PC-3 (cell line): Measurements from ENCODE around the gene INSL3. TPM values are rescaled to one million over a fixed set of nuclear protein-coding genes. Genes with fewer than 3 reads are reported as not detected.

ENCODE experiments used
- ATAC-seq: fragments of 200-7000 bp; cut with Tn5 transposase; 2 replicates; pipeline ENCODE4 v1.9.1; 2020; ENCODE audit warnings: mild to moderate bottlenecking, moderate library complexity
- BruUV-seq: library from RNA; stranded (reverse); fragments of 400-500 nt; replicated peaks from 2 replicates; lab custom pipeline; 2021; lab: Mats Ljungman, UMichigan
- CTCF ChIA-PET: fragments of 300-600 bp; sonication (Branson Sonifier 250); formaldehyde crosslinking; loops from one replicate; lab custom pipeline; 2022; ENCODE audit warnings: antibody characterized with exemption; lab: Charles Lee
- POLR2A ChIA-PET: fragments of 300-600 bp; sonication (Branson Sonifier 250); formaldehyde crosslinking; loops from one replicate; lab custom pipeline; 2022; ENCODE audit warnings: antibody characterized with exemption; ENCODE audit not compliant: unreplicated experiment; lab: Charles Lee
- DNase-seq: peaks from one replicate; pipeline ENCODE4 v3.0.0-alpha.2; 2015
- H2AFZ ChIP-seq: fragments of 300-600 bp; sonication (generic); 2 replicates; pipeline ENCODE4 v1.6.0; 2016; ENCODE audit warnings: antibody characterized with exemption, low read length
- H3F3A ChIP-seq: fragments of 300-600 bp; sonication (generic); one replicate; pipeline ENCODE4 v1.6.0; 2017; ENCODE audit warnings: antibody characterized with exemption, low read length, control low read depth, mild to moderate bottlenecking; ENCODE audit not compliant: unreplicated experiment
- H3K27ac ChIP-seq: fragments of 300-600 bp; sonication (generic); 2 replicates; pipeline ENCODE4 v1.5.1; 2016; ENCODE audit warnings: mild to moderate bottlenecking, low read length
- H3K27me3 ChIP-seq: fragments of 300-600 bp; sonication (generic); 2 replicates; pipeline ENCODE4 v1.6.1; 2016; ENCODE audit warnings: low read length, mixed read lengths
- H3K36me3 ChIP-seq: fragments of 300-600 bp; sonication (generic); 2 replicates; pipeline ENCODE4 v1.6.1; 2016; ENCODE audit warnings: low read depth, mixed run types, low read length, mixed read lengths
- H3K4me1 ChIP-seq: fragments of 300-600 bp; sonication (generic); 2 replicates; pipeline ENCODE4 v1.5.1; 2016; ENCODE audit warnings: low read length; ENCODE audit not compliant: insufficient read depth
- H3K4me2 ChIP-seq: fragments of 300-600 bp; sonication (generic); 2 replicates; pipeline ENCODE4 v1.6.0; 2016; ENCODE audit warnings: low read length
- H3K4me3 ChIP-seq: fragments of 300-600 bp; sonication (generic); 2 replicates; pipeline ENCODE4 v1.5.1; 2016; ENCODE audit warnings: mild to moderate bottlenecking, low read length, mixed read lengths
- H3K79me2 ChIP-seq: fragments of 300-600 bp; sonication (generic); 2 replicates; pipeline ENCODE4 v1.6.1; 2017; ENCODE audit warnings: low read length, mixed read lengths
- H3K9ac ChIP-seq: fragments of 300-600 bp; sonication (generic); 2 replicates; pipeline ENCODE4 v1.6.0; 2016; ENCODE audit warnings: mild to moderate bottlenecking, low read length
- H3K9me2 ChIP-seq: fragments of 300-600 bp; sonication (generic); replicated peaks from 2 replicates; pipeline ENCODE4 v1.6.1; 2016; ENCODE audit warnings: mixed run types, low read length, mixed read lengths
- H3K9me3 ChIP-seq: fragments of 300-600 bp; sonication (generic); 2 replicates; pipeline ENCODE4 v1.6.1; 2016; ENCODE audit warnings: low read length, mixed read lengths
- H4K20me1 ChIP-seq: fragments of 300-600 bp; sonication (generic); 2 replicates; pipeline ENCODE4 v1.6.1; 2016; ENCODE audit warnings: low read length, mixed read lengths
- CTCF ChIP-seq: fragments of 300-600 bp; sonication (generic); conservative IDR thresholded peaks from 2 replicates; pipeline ENCODE4 v1.5.1; 2017; ENCODE audit warnings: antibody characterized with exemption, low read depth, mild to moderate bottlenecking, low read length
- EZH2 ChIP-seq: fragments of 300-600 bp; sonication (generic); IDR thresholded peaks from one replicate; pipeline ENCODE4 v1.6.1; 2017; ENCODE audit warnings: antibody characterized with exemption, mild to moderate bottlenecking, low read length; ENCODE audit not compliant: unreplicated experiment
- EZH2phosphoT487 ChIP-seq: fragments of 300-600 bp; sonication (generic); IDR thresholded peaks from 2 replicates; pipeline ENCODE4 v1.6.1; 2018; ENCODE audit warnings: mild to moderate bottlenecking, antibody characterized with exemption, low read length, borderline replicate concordance
- intact Hi-C: fragments of 100-400 bp; cut with micrococcal nuclease; formaldehyde crosslinking; loops from 2 replicates; pipeline ENCODE4 v1.9.0; 2023
- total RNA-seq: library from RNA; depleted of rRNA; stranded (reverse); fragments of >200 nt; gene quantifications from 2 replicates; pipeline ENCODE4 v1.2.3, GENCODE V29; 2014

INSL3 gene
- total RNA-seq, 1 experiment from 2014 or later, result not detected

GRCh38 chr19:17829855-17830566 is 8.7 kb upstream of the INSL3 start:
- no peaks in the 10 kb centered on the region for H3K36me3 ChIP-seq
- ChIA-PET CTCF (interaction anchor here (0.7 to 1.1 kb wide), 3 partner anchors 10 to 25 kb away, joined by 3 to 12 read pairs (median 3); no protein-coding TSS in a partner anchor), POLR2A (interaction anchor here (0.6 to 0.8 kb wide), 2 partner anchors 29 to 33 kb away, joined by 3 to 4 read pairs; partner anchors contain the start of gene RPL18A)
- H3K4me2 ChIP-seq, result peak overlapping the region; percentile 95
- DNase-seq (peak; percentile 84), ATAC-seq (peak; percentile 70)
- peak overlapping the region; percentile 70 for H3K4me3 ChIP-seq
- H3K79me2 ChIP-seq, result no peaks in the 10 kb centered on the region
- no peaks in the 10 kb centered on the region for H3K9me2 ChIP-seq
- no peak for TF ChIP-seq EZH2
- peak overlapping the region; percentile 59 for H3K9ac ChIP-seq
- TSS peak; percentile 42 for BruUV-seq
- H4K20me1 ChIP-seq, result no peaks in the 10 kb centered on the region
- H3F3A ChIP-seq, result no peaks in the 10 kb centered on the region
- peak overlapping the region; percentile 47 for H3K27ac ChIP-seq
- intact Hi-C loops, result loop anchor here (5.0 kb wide), 1 partner anchor 33 kb away; the partner anchor contains the start of gene B3GNT3
- peak overlapping the region; percentile 93 for H2AFZ ChIP-seq
- H3K4me1 ChIP-seq, result peaks cover 10% of the 10 kb centered on the region; the same call in 1 of the 2 replicates
- no peaks in the 10 kb centered on the region for H3K27me3 ChIP-seq
- H3K9me3 ChIP-seq, result no peaks in the 10 kb centered on the region

GRCh38 chr19:17826508-17827056 is 5.3 kb upstream of the INSL3 start:
- peaks cover 10% of the 10 kb centered on the region; the same call in 1 of the 2 replicates for H3K4me1 ChIP-seq
- no peak overlapping the region for H3K4me3 ChIP-seq
- H3K9ac ChIP-seq, result no peak overlapping the region
- ChIA-PET CTCF (no interaction called here), POLR2A (no interaction called here)
- H3K36me3 ChIP-seq, result no peaks in the 10 kb centered on the region
- no peak overlapping the region for H3K27ac ChIP-seq
- TF ChIP-seq EZH2phosphoT487, result no peak
- TF ChIP-seq EZH2, result no peak
- no peak for TF ChIP-seq CTCF
- no peaks in the 10 kb centered on the region for H3K27me3 ChIP-seq
- ATAC-seq (no peak), DNase-seq (no peak)
- H3K4me2 ChIP-seq, result no peak overlapping the region
- H3K79me2 ChIP-seq, result no peaks in the 10 kb centered on the region
- no TSS peak for BruUV-seq
- intact Hi-C loops, result no loop called here
- H3F3A ChIP-seq, result no peaks in the 10 kb centered on the region
- H2AFZ ChIP-seq, result no peak overlapping the region
- no peaks in the 10 kb centered on the region for H3K9me2 ChIP-seq
- H3K9me3 ChIP-seq, result no peaks in the 10 kb centered on the region
- H4K20me1 ChIP-seq, result no peaks in the 10 kb centered on the region

- Histone ChIP-seq H3K4me2 (no peak overlapping the region), H3K9me2 (no peaks in the 10 kb centered on the region), H2AFZ (no peak overlapping the region), H3K9ac (no peak overlapping the region), H3K36me3 (no peaks in the 10 kb centered on the region), H3K79me2 (no peaks in the 10 kb centered on the region), H3K4me3 (no peak overlapping the region), H4K20me1 (no peaks in the 10 kb centered on the region), H3K4me1 (no peaks in the 10 kb centered on the region), H3K27me3 (no peaks in the 10 kb centered on the region), H3K9me3 (no peaks in the 10 kb centered on the region), H3F3A (no peaks in the 10 kb centered on the region), H3K27ac (no peak overlapping the region)
- intact Hi-C loops, result no loop called here
- DNase-seq (no peak), ATAC-seq (no peak)
- POLR2A ChIA-PET, result no interaction called here
- TF ChIP-seq EZH2phosphoT487, result no peak
- TF ChIP-seq EZH2, result no peak
- TF ChIP-seq CTCF, result no peak
- no TSS peak for BruUV-seq
- CTCF ChIA-PET, result no interaction called here
Observed at GRCh38 chr19:17824339-17824738, 3.0 kb upstream of the INSL3 start.
